GM21423 (cell line): ENCODE results near the gene EIF2B4.
"Not testable (repeated sequence)": the region's sequence is repeated elsewhere in the genome, so short reads cannot be mapped to it uniquely, and the experiment has no call there.

Experiments used
- ATAC-seq: cut with Tn5 transposase; IDR thresholded peaks from one replicate; pipeline ENCODE4 v1.9.1; 2021; ENCODE audit warnings: mild to moderate bottlenecking, moderate library complexity; ENCODE audit not compliant: unreplicated experiment

Gene EIF2B4

GRCh38 chr2:27350106-27350693 lies 19.9 kb downstream of the EIF2B4 start:
- no peak for ATAC-seq

GRCh38 chr2:27347641-27348040 lies 22.5 kb downstream of the EIF2B4 start:
- ATAC-seq: no peak

DNA sequence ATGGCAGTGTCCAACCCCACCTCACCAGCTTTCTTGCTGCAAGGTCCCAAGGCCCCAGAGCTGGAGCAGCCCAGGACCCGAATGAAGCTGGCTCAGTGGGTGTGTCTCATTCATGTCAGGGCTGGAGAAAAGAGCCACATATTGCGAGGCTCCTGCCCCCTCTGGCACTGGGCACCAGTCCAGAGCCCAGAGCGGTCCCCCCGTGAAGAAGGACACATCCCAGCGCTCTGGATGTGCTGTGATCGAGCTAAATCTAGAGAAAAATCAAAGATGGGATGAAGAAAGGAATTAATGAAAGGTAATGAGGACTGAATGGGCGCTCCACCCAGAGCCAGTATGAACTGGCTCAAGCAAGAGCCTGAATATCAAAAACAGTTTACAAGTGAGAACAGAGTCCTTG lies 34.0 kb downstream of the EIF2B4 start:
- ATAC-seq: no peak

DNA sequence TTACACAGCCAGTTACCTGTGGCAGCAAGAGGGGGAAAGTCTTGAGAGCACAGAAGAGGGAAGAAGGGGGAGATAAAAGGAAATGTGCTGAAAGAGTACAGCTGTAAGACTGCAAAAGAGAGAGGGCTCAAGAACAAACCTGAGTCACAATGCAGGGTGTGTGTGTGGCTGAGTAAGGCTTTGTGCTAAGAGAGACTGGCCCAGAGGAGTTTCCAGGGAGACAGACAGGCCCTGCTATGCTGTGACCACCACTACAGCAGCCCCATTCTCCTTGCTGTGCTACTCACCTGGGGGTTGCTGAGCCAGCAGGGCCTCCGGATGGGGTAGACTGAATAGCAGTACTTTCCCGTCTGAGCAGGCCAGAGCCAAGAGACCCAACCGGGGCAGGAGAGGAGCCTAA lies 34.8 kb downstream of the EIF2B4 start:
- no peak for ATAC-seq

DNA sequence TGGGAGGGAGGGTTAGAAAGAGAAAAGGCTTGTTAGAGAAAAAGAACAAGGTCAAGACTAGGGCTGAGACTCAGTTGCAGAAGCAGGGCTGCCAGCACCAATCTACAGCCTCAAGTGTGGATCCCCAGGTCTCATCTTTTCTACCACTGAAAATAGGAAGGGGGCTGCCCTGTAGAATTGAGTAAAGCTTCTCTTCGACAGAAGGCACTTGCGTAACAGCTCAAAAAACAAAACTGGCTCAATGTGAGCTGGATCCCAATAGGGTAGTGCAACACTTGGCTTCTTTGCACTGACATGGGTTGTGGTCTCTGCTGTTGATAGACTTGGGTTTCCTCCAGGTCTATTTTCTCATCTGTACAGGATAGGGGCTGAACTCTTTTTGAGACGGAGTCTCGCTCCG lies 45.4 kb downstream of the EIF2B4 start:
- no peak for ATAC-seq

GRCh38 chr2:27323596-27324285 lies 46.4 kb downstream of the EIF2B4 start:
- no peak for ATAC-seq

- peak; percentile 84 for ATAC-seq
Measured at GRCh38 chr2:27322766-27323595, 47.2 kb downstream of the EIF2B4 start, which contains the start of gene MPV17. Gene MPV17 (minus strand): TSS chr2:27323097. CDS start chr2:27322517, 580 bp downstream.

GRCh38 chr2:27322301-27322765 lies 47.8 kb downstream of the EIF2B4 start:
- no peak for ATAC-seq

GRCh38 chr2:27320958-27321543 lies 49.1 kb downstream of the EIF2B4 start:
- ATAC-seq: no peak

DNA sequence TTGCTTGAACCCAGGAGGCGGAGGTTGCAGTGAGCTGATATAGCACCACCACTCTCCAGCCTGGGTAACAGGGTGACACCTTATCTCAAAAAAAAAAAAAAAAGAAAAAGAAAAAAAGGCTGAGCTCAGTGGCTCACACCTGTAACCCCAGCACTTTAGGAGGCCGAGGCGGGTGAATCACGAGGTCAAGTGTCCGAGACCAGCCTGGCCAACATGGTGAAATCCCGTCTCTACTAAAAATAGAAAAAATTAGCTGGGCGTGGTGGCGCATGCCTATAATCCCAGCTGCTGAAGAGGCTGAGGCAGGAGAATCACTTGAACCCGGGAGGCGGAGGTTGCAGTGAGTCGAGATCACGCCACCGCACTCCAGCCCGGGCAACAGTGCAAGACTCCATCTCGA lies 50.3 kb downstream of the EIF2B4 start:
- not testable (repeated sequence) for ATAC-seq

- ATAC-seq: no peak
Measured at GRCh38 chr2:27316655-27317412, 53.3 kb downstream of the EIF2B4 start.

- no peak for ATAC-seq
Measured at GRCh38 chr2:27315122-27315521, 55.0 kb downstream of the EIF2B4 start.

DNA sequence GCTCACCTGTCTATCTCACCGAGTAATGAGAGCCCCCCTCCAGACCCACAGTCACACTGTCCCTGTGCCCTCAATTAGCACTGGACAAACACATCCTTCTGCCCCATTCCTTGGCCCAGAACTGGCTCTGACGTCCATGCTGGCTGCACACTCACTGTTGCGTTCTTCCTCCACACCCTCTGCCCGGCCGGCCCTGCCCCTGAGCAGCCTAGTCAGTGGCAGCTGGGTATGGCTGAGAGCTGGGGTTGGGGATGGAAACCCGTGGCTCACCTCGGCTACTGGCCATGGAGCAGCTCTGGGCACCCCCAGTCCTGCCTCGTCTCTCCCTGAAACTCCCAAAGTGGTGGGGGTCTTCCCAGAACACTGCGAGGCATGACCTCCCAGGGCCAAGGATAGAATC lies 55.4 kb downstream of the EIF2B4 start:
- no peak for ATAC-seq
